Kasumi-1 (cell line): ENCODE results near the gene HMSD.

Source experiments
- DNase-seq, 2 experiments: peaks; one replicate each; lab custom pipeline; 2025; lab: John Stamatoyannopoulos, UW

The HMSD gene

GRCh38 chr18:63992751-63993150 is 43.6 kb downstream of the HMSD start:
- DNase-seq, result no peak

GRCh38 chr18:63994783-63995399 is 45.8 kb downstream of the HMSD start:
- peak; percentile 57 to 79 for DNase-seq

- DNase-seq, result no peak
These were observed 47.9 kb downstream of the HMSD start for GRCh38 chr18:63997041-63997440.

GRCh38 chr18:63997606-63998005 is 48.5 kb downstream of the HMSD start:
- no peak for DNase-seq

- DNase-seq, result no peak
These were observed 50.8 kb downstream of the HMSD start for GRCh38 chr18:63999871-64000270.

GRCh38 chr18:64002581-64002980 is 53.5 kb downstream of the HMSD start:
- DNase-seq, result no peak

GRCh38 chr18:64009305-64009704 is 60.2 kb downstream of the HMSD start:
- no peak for DNase-seq
